Measurements from ENCODE around the gene NPY2R. TPM values are rescaled to one million over a fixed set of nuclear protein-coding genes. Genes with fewer than 3 reads are reported as not detected.

Gene NPY2R, protein sequence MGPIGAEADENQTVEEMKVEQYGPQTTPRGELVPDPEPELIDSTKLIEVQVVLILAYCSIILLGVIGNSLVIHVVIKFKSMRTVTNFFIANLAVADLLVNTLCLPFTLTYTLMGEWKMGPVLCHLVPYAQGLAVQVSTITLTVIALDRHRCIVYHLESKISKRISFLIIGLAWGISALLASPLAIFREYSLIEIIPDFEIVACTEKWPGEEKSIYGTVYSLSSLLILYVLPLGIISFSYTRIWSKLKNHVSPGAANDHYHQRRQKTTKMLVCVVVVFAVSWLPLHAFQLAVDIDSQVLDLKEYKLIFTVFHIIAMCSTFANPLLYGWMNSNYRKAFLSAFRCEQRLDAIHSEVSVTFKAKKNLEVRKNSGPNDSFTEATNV
- total RNA-seq (not detected in 2 replicates), polyA plus RNA-seq (not detected in 2 replicates), polyA minus RNA-seq (ENCODE audit: low replicate concordance) (not detected in 2 replicates)
- not detected in 2 replicates for polyA plus RNA-seq (2012)

DNA sequence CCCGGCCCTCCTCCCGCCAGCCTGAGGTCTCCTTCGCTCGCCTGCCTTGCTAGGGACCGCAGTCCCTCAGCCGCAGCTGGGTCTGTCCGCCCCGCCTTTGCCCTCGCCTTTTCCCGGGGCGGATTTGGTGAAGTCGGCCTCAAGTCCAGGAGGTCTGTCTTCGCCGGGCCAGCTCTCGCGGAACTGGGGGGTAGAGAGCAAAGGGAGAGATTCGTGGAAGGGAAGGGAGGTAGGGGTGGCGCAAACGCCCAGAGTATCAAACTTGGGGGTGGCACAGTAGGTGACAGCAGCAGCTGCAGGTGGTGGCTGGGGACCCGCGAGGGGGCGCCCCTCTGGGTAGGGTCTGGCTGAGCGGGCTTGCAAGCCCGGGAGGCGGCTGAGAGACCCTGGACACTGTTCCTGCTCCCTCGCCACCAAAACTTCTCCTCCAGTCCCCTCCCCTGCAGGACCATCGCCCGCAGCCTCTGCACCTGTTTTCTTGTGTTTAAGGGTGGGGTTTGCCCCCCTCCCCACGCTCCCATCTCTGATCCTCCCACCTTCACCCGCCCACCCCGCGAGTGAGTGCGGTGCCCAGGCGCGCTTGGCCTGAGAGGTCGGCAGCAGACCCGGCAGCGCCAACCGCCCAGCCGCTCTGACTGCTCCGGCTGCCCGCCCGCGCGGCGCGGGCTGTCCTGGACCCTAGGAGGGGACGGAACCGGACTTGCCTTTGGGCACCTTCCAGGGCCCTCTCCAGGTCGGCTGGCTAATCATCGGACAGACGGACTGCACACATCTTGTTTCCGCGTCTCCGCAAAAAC lies at the start of gene NPY2R:
Gene NPY2R, plus strand, starts transcription at position 379 of the 797 bp plus-strand sequence. CDS start 5,304 bp downstream, outside the sequence.
- no peaks in the 10 kb centered on the region for H3K79me2 ChIP-seq (ENCODE audit: control insufficient read depth, insufficient read depth, low read length)
- TF ChIP-seq EZH2 (IDR thresholded peaks at IDR 0.05; ENCODE audit: low read length, missing control alignments) = peak; percentile 2
- TF ChIP-seq, protein P1, sequence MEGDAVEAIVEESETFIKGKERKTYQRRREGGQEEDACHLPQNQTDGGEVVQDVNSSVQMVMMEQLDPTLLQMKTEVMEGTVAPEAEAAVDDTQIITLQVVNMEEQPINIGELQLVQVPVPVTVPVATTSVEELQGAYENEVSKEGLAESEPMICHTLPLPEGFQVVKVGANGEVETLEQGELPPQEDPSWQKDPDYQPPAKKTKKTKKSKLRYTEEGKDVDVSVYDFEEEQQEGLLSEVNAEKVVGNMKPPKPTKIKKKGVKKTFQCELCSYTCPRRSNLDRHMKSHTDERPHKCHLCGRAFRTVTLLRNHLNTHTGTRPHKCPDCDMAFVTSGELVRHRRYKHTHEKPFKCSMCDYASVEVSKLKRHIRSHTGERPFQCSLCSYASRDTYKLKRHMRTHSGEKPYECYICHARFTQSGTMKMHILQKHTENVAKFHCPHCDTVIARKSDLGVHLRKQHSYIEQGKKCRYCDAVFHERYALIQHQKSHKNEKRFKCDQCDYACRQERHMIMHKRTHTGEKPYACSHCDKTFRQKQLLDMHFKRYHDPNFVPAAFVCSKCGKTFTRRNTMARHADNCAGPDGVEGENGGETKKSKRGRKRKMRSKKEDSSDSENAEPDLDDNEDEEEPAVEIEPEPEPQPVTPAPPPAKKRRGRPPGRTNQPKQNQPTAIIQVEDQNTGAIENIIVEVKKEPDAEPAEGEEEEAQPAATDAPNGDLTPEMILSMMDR (conservative IDR thresholded peaks at IDR 0.05 in 1 of 2, IDR thresholded peaks at IDR 0.05 in 1 of 2; ENCODE audit: low read depth in 1 of 2, low read length in 2 of 2) = no peak
- no peak within 1 kb of the TSS for H3K4me2 ChIP-seq (ENCODE audit: extremely low read depth, insufficient read depth, low read length)
- H2AFZ ChIP-seq (ENCODE audit: low read length) = no peak within 1 kb of the TSS
- H3K4me1 ChIP-seq (ENCODE audit: control insufficient read depth, extremely low read depth, insufficient read depth, low read length) = no peaks in the 10 kb centered on the region
- no peaks in the 10 kb centered on the region for H4K20me1 ChIP-seq (ENCODE audit: control insufficient read depth, extremely low read depth, insufficient read depth, low read length)
- H3K27me3 ChIP-seq (ENCODE audit: control insufficient read depth, insufficient read depth, low read length) = peaks cover 11% of the 10 kb centered on the region
- peak in 1 of 2 donors; percentile 3 for DNase-seq (ENCODE audit: low read depth in 2 of 2)
- peak within 1 kb of the TSS in 2 of 4 experiments; percentile 4 to 42 for H3K4me3 ChIP-seq (replicated peaks in 1 of 4; ENCODE audit: control extremely low read depth in 1 of 4, insufficient read depth in 1 of 4, low read depth in 3 of 4, low read length in 4 of 4)
- no peaks in the 10 kb centered on the region for H3K9me3 ChIP-seq (ENCODE audit: control insufficient read depth, insufficient read depth, low read depth, low read length)
- H3K9ac ChIP-seq (ENCODE audit: insufficient read depth, low read length) = no peak within 1 kb of the TSS
- no peak within 1 kb of the TSS for H3K27ac ChIP-seq (ENCODE audit: insufficient read depth, low read length)
- no peaks in the 10 kb centered on the region for H3K36me3 ChIP-seq (ENCODE audit: control insufficient read depth, insufficient read depth, low read length)

DNA sequence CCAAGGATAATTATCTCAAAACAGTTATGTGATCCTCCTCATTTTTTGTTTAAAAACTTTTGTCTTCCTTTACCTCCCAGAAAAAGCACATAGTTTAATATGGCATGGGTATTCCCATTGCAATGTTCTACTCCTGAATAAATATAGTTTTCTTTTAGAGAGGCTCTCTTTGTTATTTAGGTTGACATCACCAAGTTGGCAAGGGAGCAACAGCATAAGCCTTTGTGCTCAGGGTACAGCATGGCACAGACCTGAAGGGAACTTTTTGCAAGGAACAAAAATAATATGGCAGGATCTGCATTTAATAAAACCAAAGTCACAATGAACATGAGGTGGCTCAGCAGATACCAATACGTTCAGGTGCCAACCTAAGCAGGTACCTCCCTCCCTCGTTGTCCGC lies 47.1 kb upstream of the NPY2R start:
- no peak overlapping the region for H2AFZ ChIP-seq (ENCODE audit: low read length)
- H3K4me2 ChIP-seq (ENCODE audit: extremely low read depth, insufficient read depth, low read length) = no peak overlapping the region
- no peak for DNase-seq (ENCODE audit: low read depth in 2 of 2)
- H4K20me1 ChIP-seq (ENCODE audit: control insufficient read depth, extremely low read depth, insufficient read depth, low read length) = no peaks in the 10 kb centered on the region
- no peak overlapping the region for H3K9ac ChIP-seq (ENCODE audit: insufficient read depth, low read length)
- H3K4me3 ChIP-seq (replicated peaks in 1 of 4; ENCODE audit: control extremely low read depth in 1 of 4, insufficient read depth in 1 of 4, low read depth in 3 of 4, low read length in 4 of 4) = no peak overlapping the region
- H3K27ac ChIP-seq (ENCODE audit: insufficient read depth, low read length) = no peak overlapping the region
- no peaks in the 10 kb centered on the region for H3K27me3 ChIP-seq (ENCODE audit: control insufficient read depth, insufficient read depth, low read length)
- H3K4me1 ChIP-seq (ENCODE audit: control insufficient read depth, extremely low read depth, insufficient read depth, low read length) = no peaks in the 10 kb centered on the region
- no peaks in the 10 kb centered on the region for H3K79me2 ChIP-seq (ENCODE audit: control insufficient read depth, insufficient read depth, low read length)
- TF ChIP-seq, protein P1 (conservative IDR thresholded peaks at IDR 0.05 in 1 of 2, IDR thresholded peaks at IDR 0.05 in 1 of 2; ENCODE audit: low read depth in 1 of 2, low read length in 2 of 2) = no peak
- TF ChIP-seq EZH2 (IDR thresholded peaks at IDR 0.05; ENCODE audit: low read length, missing control alignments) = no peak
- H3K36me3 ChIP-seq (ENCODE audit: control insufficient read depth, insufficient read depth, low read length) = no peaks in the 10 kb centered on the region
- no peaks in the 10 kb centered on the region for H3K9me3 ChIP-seq (ENCODE audit: control insufficient read depth, insufficient read depth, low read depth, low read length)

DNA sequence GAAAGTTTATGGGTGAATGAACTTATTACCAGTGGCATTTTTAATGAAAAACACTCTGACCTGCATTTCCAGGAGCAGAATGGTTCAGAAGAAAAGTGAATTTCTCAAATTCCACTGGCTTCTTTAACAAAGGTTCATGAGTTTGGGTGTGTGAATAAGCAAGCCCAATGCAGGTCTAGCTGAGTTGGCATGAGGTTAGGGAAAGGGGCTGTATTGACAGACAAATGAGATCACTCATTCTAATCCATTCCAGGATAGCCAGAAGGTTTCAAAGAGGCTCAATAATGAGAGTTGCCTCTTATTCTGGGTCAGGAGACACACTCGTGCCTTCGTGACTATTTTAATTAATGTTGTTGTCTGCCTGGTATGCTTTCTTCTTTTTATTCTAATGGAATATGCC lies 43.7 kb upstream of the NPY2R start:
- H3K4me3 ChIP-seq (replicated peaks in 1 of 4; ENCODE audit: control extremely low read depth in 1 of 4, insufficient read depth in 1 of 4, low read depth in 3 of 4, low read length in 4 of 4) = no peak overlapping the region
- H3K9me3 ChIP-seq (ENCODE audit: control insufficient read depth, insufficient read depth, low read depth, low read length) = no peaks in the 10 kb centered on the region
- TF ChIP-seq, protein P1 (conservative IDR thresholded peaks at IDR 0.05 in 1 of 2, IDR thresholded peaks at IDR 0.05 in 1 of 2; ENCODE audit: low read depth in 1 of 2, low read length in 2 of 2) = no peak
- no peak for TF ChIP-seq EZH2 (IDR thresholded peaks at IDR 0.05; ENCODE audit: low read length, missing control alignments)
- H3K36me3 ChIP-seq (ENCODE audit: control insufficient read depth, insufficient read depth, low read length) = no peaks in the 10 kb centered on the region
- no peak overlapping the region for H3K9ac ChIP-seq (ENCODE audit: insufficient read depth, low read length)
- no peaks in the 10 kb centered on the region for H3K27me3 ChIP-seq (ENCODE audit: control insufficient read depth, insufficient read depth, low read length)
- no peak for DNase-seq (ENCODE audit: low read depth in 2 of 2)
- H3K4me2 ChIP-seq (ENCODE audit: extremely low read depth, insufficient read depth, low read length) = no peak overlapping the region
- no peaks in the 10 kb centered on the region for H3K79me2 ChIP-seq (ENCODE audit: control insufficient read depth, insufficient read depth, low read length)
- no peak overlapping the region for H3K27ac ChIP-seq (ENCODE audit: insufficient read depth, low read length)
- no peaks in the 10 kb centered on the region for H4K20me1 ChIP-seq (ENCODE audit: control insufficient read depth, extremely low read depth, insufficient read depth, low read length)
- H2AFZ ChIP-seq (ENCODE audit: low read length) = no peak overlapping the region
- no peaks in the 10 kb centered on the region for H3K4me1 ChIP-seq (ENCODE audit: control insufficient read depth, extremely low read depth, insufficient read depth, low read length)

All from fibroblast of lung (primary cell).